Naive thymus-derived CD8-positive, alpha-beta T cell (primary cell): ENCODE results near the gene STARD9. TPM values are rescaled to one million over a fixed set of nuclear protein-coding genes. Genes with fewer than 3 reads are reported as not detected.
"Not testable (repeated sequence)": the region's sequence is repeated elsewhere in the genome, so short reads cannot be mapped to it uniquely, and the experiment has no call there.

ENCODE experiments used
- ATAC-seq, 2 donors: fragments of 150-1000 bp; cut with Tn5 transposase in 1 of 2; sonication (Bioruptor Pico), chemical (Tn5 transposase) in 1 of 2; 1 replicate in 1 of 2; 2 replicates in 1 of 2; pipeline ENCODE4 v1.10.0; 2021; ENCODE audit warnings: mild to moderate bottlenecking in 2 of 2, moderate library complexity in 2 of 2
- POLR2A ChIA-PET: fragments of 350-600 bp; sonication (Branson Sonifier 250); formaldehyde crosslinking; loops from one replicate; lab custom pipeline; 2021; ENCODE audit warnings: antibody characterized with exemption; lab: Charles Lee
- DNase-seq, 10 donors: peaks; one replicate each; pipeline versions ENCODE4 v3.0.0 to v3.0.0-alpha.2; 2020 to 2022
- H3K27ac Mint-ChIP-seq, 10 donors: one replicate each; pipeline ENCODE4 v1.8.0; 2020 to 2022; ENCODE audit warnings: mild to moderate bottlenecking in 10 of 10, mixed read lengths in 10 of 10, moderate library complexity in 4 of 10, inconsistent platforms in 1 of 10
- H3K27me3 Mint-ChIP-seq, 5 donors: one replicate each; pipeline ENCODE4 v1.8.0; 2021 to 2022; ENCODE audit warnings: mixed read lengths in 5 of 5
- H3K36me3 Mint-ChIP-seq, 3 donors: one replicate each; pipeline ENCODE4 v1.8.0; 2020 to 2022; ENCODE audit warnings: mixed read lengths in 3 of 3, mild to moderate bottlenecking in 2 of 3, inconsistent platforms in 1 of 3
- H3K4me1 Mint-ChIP-seq, 4 donors: one replicate each; pipeline ENCODE4 v1.8.0; 2021 to 2022; ENCODE audit warnings: mixed read lengths in 4 of 4
- H3K4me3 Mint-ChIP-seq, 10 donors: one replicate each; pipeline ENCODE4 v1.8.0; 2020 to 2022; ENCODE audit warnings: mild to moderate bottlenecking in 10 of 10, mixed read lengths in 10 of 10, moderate library complexity in 6 of 10, inconsistent platforms in 1 of 10
- H3K9me3 Mint-ChIP-seq, 9 donors: one replicate each; pipeline ENCODE4 v1.8.0; 2020 to 2022; ENCODE audit warnings: mixed read lengths in 9 of 9, mild to moderate bottlenecking in 3 of 9, inconsistent platforms in 1 of 9, moderate library complexity in 1 of 9
- polyA plus RNA-seq, 3 donors: library from polyadenylated mRNA; unstranded; fragments of 300-500 nt; fragmentation: Illumina TruSeq; gene quantifications; one replicate each; pipeline ENCODE4 v1.2.3, GENCODE V29; 2021
- total RNA-seq, 8 experiments: library from RNA in 2 of 8; stranded (reverse) in 2 of 8; gene quantifications; one replicate each; pipeline ENCODE4 v1.2.3 and lab custom pipeline; 2021 to 2026

The STARD9 gene
- total and polyA plus RNA-seq, 5 experiments from 2014 or later: 0.10 to 13.7 (median 0.53) TPM

GRCh38 chr15:42764154-42764731 lies 188.8 kb downstream of the STARD9 start:
- H3K4me3 Mint-ChIP-seq, H3K27ac Mint-ChIP-seq, H3K27me3 Mint-ChIP-seq, POLR2A ChIA-PET, DNase-seq, ATAC-seq: not testable (repeated sequence)
- Mint-ChIP-seq H3K4me1 (peaks cover 3 to 16% (median 8%) of the 10 kb centered on the region in 4 donors), H3K36me3 (peaks cover 43 to 81% (median 73%) of the 10 kb centered on the region in 3 donors), H3K9me3 (peaks cover 19 to 79% (median 50%) of the 10 kb centered on the region in 9 donors)

GRCh38 chr15:42766109-42766508 lies 190.7 kb downstream of the STARD9 start:
- peaks cover 0 to 16% (median 6%) of the 10 kb centered on the region in 4 donors for H3K4me1 Mint-ChIP-seq
- ATAC-seq, H3K4me3 Mint-ChIP-seq, H3K27ac Mint-ChIP-seq, DNase-seq, H3K27me3 Mint-ChIP-seq: not testable (repeated sequence)
- peaks cover 14 to 70% (median 42%) of the 10 kb centered on the region in 9 donors for H3K9me3 Mint-ChIP-seq
- POLR2A ChIA-PET: interaction anchor here (0.7 kb wide), 2 partner anchors 161 to 493 kb away, joined by 4 to 7 read pairs; partner anchors contain the start of genes GANC and TMEM87A
- H3K36me3 Mint-ChIP-seq: peaks cover 41 to 83% (median 77%) of the 10 kb centered on the region in 3 donors

Other genes with a start within 250 kb of the STARD9 start
- 10 to 100 TPM; 20.0 to 24.2 TPM for gene CAPN3, start 216.1 kb upstream of the STARD9 start, total RNA-seq
- gene CAPN3, start 216.1 kb upstream of the STARD9 start, polyA plus RNA-seq: 1 to 10 TPM in 1 of 3 donors, under 1 TPM in 2; 0.46 to 4.7 (median 0.48) TPM
- gene ZNF106, start 84.5 kb upstream of the STARD9 start, total RNA-seq: 10 to 100 TPM; 36.7 to 39.6 TPM
- 10 to 100 TPM; 26.8 to 38.2 (median 32.3) TPM for gene ZNF106, start 84.5 kb upstream of the STARD9 start, polyA plus RNA-seq
- gene SNAP23, start 80.0 kb upstream of the STARD9 start, total RNA-seq: 10 to 100 TPM; 70.8 to 80.4 TPM
- 10 to 100 TPM; 60.9 to 75.3 (median 63.2) TPM for gene SNAP23, start 80.0 kb upstream of the STARD9 start, polyA plus RNA-seq
- 10 to 100 TPM; 17.1 to 18.4 TPM for gene LRRC57, start 26.8 kb upstream of the STARD9 start, total RNA-seq
- 1 to 10 TPM; 3.3 to 6.4 (median 5.5) TPM for gene LRRC57, start 26.8 kb upstream of the STARD9 start, polyA plus RNA-seq
- gene HAUS2, start 26.8 kb upstream of the STARD9 start, total RNA-seq: 10 to 100 TPM; 19.1 to 21.1 TPM
- gene HAUS2, start 26.8 kb upstream of the STARD9 start, polyA plus RNA-seq: 10 to 100 TPM; 20.8 to 25.4 (median 24.9) TPM
- gene CDAN1, start 161.5 kb downstream of the STARD9 start, total RNA-seq: 10 to 100 TPM; 26.8 to 37.3 TPM
- 10 to 100 TPM in 1 of 3 donors, 1 to 10 TPM in 2; 4.1 to 10.4 (median 5.5) TPM for gene CDAN1, start 161.5 kb downstream of the STARD9 start, polyA plus RNA-seq